Natural killer cell (primary cell): ENCODE measurements around the gene CACNA1D. TPM values are rescaled to one million over a fixed set of nuclear protein-coding genes. Genes with fewer than 3 reads are reported as not detected.

Experiments used
- ATAC-seq, 3 donors: fragments of 150-1000 bp in 2 of 3; fragments of 200-7000 bp in 1 of 3; cut with Tn5 transposase; 1 replicate in 1 of 3; 2 replicates in 2 of 3; pipeline ENCODE4 v1.10.0; 2021; ENCODE audit warnings: mild to moderate bottlenecking in 2 of 3, moderate library complexity in 2 of 3
- DNase-seq, 2 donors: peaks; one replicate each; pipeline versions ENCODE4 v3.0.0 to v3.0.0-alpha.2; 2013 to 2021; ENCODE audit warnings: mixed read lengths in 1 of 2
- H3K27ac ChIP-seq: one replicate; pipeline ENCODE4 v1.5.1; 2013; ENCODE audit warnings: mild to moderate bottlenecking, low read length
- H3K27me3 ChIP-seq: one replicate; pipeline ENCODE4 v1.6.1; 2013; ENCODE audit warnings: low read length; ENCODE audit not compliant: control insufficient read depth, insufficient read depth
- H3K36me3 ChIP-seq: one replicate; pipeline ENCODE4 v1.6.1; 2013; ENCODE audit warnings: low read length; ENCODE audit not compliant: control insufficient read depth, insufficient read depth
- H3K4me1 ChIP-seq: one replicate; pipeline ENCODE4 v1.6.1; 2013; ENCODE audit warnings: low read length; ENCODE audit not compliant: control insufficient read depth, insufficient read depth
- H3K4me3 ChIP-seq: one replicate; pipeline ENCODE4 v1.5.1; 2013; ENCODE audit warnings: low read length
- H3K9me3 ChIP-seq: one replicate; pipeline ENCODE4 v1.6.1; 2013; ENCODE audit warnings: low read length; ENCODE audit not compliant: control insufficient read depth, insufficient read depth
- H3K27ac Mint-ChIP-seq, 2 donors: one replicate each; pipeline ENCODE4 v1.8.0; 2022; ENCODE audit warnings: mild to moderate bottlenecking in 2 of 2, mixed read lengths in 2 of 2, moderate library complexity in 1 of 2
- H3K27me3 Mint-ChIP-seq, 2 donors: one replicate each; pipeline ENCODE4 v1.8.0; 2022; ENCODE audit warnings: low read depth in 2 of 2, mixed read lengths in 2 of 2
- H3K36me3 Mint-ChIP-seq: one replicate; pipeline ENCODE4 v1.8.0; 2022; ENCODE audit warnings: mixed read lengths
- H3K4me1 Mint-ChIP-seq, 2 donors: one replicate each; pipeline ENCODE4 v1.8.0; 2022; ENCODE audit warnings: mixed read lengths in 2 of 2
- H3K4me3 Mint-ChIP-seq: one replicate; pipeline ENCODE4 v1.8.0; 2022; ENCODE audit warnings: mild to moderate bottlenecking, moderate library complexity, mixed read lengths
- H3K9me3 Mint-ChIP-seq, 2 donors: one replicate each; pipeline ENCODE4 v1.8.0; 2022; ENCODE audit warnings: mixed read lengths in 2 of 2
- WGBS: methylation state at CpG from one replicate; pipeline ENCODE4 v1.1.7; 2013; ENCODE audit warnings: missing lambda C conversion rate; ENCODE audit not compliant: insufficient coverage; 5-methylcytosine and 5-hydroxymethylcytosine counted together
- intact Hi-C: fragments of 100-400 bp; cut with micrococcal nuclease; formaldehyde crosslinking; loops from one replicate; pipeline ENCODE4 v1.14.2; 2022
- total RNA-seq, 4 donors: library from RNA; stranded (reverse); fragments of 120-200 nt in 1 of 4; gene quantifications; one replicate each; pipeline versions ENCODE4 v1.2.3 to v1.2.4, GENCODE V29; 2013 to 2022
- TF ChIP-seq, protein P1 (sequence below): fragments of 200-600 bp; IDR thresholded peaks from one replicate; pipeline ENCODE4 v1.8.0; 2022; ENCODE audit warnings: antibody characterized with exemption

Gene CACNA1D
- total RNA-seq, 3 donors from 2014 or later (not counting 1 experiment from before 2014, with no cell fraction given) = 0.54 to 10.1 TPM; not detected in 1

DNA sequence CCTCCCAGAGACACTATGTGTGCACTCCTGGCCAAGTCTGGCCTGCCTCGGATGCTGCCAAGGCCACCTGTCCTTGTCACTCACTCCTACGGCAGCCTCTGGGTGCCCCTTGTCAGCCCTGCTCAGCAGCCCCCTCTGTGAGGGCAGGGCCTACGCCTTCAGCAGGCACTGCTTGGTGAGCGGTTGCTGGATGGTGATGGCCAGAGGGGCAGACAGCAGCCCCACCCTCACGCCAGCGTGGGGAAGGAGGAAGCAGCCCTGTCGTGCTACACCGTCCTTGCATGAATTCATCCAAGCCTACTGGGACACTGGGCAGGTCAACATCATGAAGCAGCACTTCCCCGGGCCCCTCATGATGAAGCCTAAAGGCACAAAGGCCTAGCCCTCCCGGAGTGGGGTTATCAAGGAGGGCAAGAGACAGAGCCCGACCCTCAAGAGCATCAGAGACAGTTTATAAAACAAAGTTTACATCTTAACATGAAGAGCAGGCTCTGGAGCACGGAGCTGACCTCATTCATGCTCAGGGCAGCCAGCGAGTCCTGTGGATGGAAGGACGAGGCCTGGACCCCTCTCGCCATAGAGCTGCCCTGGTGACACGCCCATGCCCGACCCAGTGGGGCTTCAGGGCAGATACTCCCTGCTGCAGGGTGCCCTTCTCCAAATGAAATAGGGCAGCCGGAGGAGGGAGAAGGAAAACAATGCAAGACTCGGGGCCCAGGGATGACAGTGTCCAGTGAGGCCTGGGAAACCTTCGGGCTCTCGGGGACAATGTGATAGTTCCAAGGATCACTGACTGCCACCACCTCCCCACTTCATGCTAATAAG, 326.6 kb downstream of the CACNA1D start:
- Histone ChIP-seq H3K4me3 (no peak overlapping the region), H3K9me3 (no peaks in the 10 kb centered on the region), H3K4me1 (no peaks in the 10 kb centered on the region), H3K36me3 (no peaks in the 10 kb centered on the region), H3K27ac (no peak overlapping the region), H3K27me3 (no peaks in the 10 kb centered on the region)
- H3K27me3 Mint-ChIP-seq = peaks cover 0 to 5% of the 10 kb centered on the region in 2 donors
- no peak overlapping the region for H3K27ac Mint-ChIP-seq
- intact Hi-C loops = no loop called here
- TF ChIP-seq, protein P1, sequence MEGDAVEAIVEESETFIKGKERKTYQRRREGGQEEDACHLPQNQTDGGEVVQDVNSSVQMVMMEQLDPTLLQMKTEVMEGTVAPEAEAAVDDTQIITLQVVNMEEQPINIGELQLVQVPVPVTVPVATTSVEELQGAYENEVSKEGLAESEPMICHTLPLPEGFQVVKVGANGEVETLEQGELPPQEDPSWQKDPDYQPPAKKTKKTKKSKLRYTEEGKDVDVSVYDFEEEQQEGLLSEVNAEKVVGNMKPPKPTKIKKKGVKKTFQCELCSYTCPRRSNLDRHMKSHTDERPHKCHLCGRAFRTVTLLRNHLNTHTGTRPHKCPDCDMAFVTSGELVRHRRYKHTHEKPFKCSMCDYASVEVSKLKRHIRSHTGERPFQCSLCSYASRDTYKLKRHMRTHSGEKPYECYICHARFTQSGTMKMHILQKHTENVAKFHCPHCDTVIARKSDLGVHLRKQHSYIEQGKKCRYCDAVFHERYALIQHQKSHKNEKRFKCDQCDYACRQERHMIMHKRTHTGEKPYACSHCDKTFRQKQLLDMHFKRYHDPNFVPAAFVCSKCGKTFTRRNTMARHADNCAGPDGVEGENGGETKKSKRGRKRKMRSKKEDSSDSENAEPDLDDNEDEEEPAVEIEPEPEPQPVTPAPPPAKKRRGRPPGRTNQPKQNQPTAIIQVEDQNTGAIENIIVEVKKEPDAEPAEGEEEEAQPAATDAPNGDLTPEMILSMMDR = no peak
- no peak overlapping the region for H3K4me3 Mint-ChIP-seq
- no peaks in the 10 kb centered on the region for H3K4me1 Mint-ChIP-seq
- no peaks in the 10 kb centered on the region for H3K36me3 Mint-ChIP-seq
- 84% methylated on average over 21 of the region's 21 CpGs for WGBS
- H3K9me3 Mint-ChIP-seq = no peaks in the 10 kb centered on the region
- ATAC-seq = no peak
- DNase-seq = no peak

DNA sequence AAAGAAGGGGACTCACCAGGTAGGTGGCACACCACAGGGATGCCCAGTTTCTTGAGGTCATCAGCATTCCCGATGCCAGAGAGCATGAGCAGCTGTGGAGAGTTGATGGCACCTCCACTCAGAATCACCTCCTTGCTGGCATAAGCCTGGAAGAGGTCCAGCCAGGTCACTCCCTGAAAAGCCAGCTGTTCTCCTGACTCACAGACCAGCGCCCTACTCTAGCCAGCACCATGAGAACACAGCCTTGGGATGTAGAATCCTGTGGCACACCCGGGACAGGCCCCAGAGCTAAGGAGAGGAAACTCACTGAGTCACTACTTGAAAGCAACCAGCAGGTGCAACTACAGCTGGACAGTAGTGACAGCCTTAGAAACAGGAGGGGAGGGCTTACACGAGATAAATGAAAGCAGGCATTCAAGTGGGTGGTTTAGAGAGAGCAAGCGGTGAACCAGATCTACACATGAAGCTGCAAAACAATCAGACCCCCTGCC, 327.3 kb downstream of the CACNA1D start:
- DNase-seq = no peak
- Mint-ChIP-seq H3K27me3 (peaks cover 0 to 8% of the 10 kb centered on the region in 2 donors), H3K36me3 (no peaks in the 10 kb centered on the region), H3K9me3 (no peaks in the 10 kb centered on the region), H3K4me3 (no peak overlapping the region), H3K4me1 (no peaks in the 10 kb centered on the region), H3K27ac (no peak overlapping the region)
- TF ChIP-seq, protein P1 = no peak
- Histone ChIP-seq H3K4me1 (no peaks in the 10 kb centered on the region), H3K36me3 (no peaks in the 10 kb centered on the region), H3K27ac (no peak overlapping the region), H3K9me3 (no peaks in the 10 kb centered on the region), H3K27me3 (no peaks in the 10 kb centered on the region), H3K4me3 (no peak overlapping the region)
- no peak for ATAC-seq
- 87% methylated on average over 5 of the region's 5 CpGs for WGBS
- intact Hi-C loops = no loop called here

DNA sequence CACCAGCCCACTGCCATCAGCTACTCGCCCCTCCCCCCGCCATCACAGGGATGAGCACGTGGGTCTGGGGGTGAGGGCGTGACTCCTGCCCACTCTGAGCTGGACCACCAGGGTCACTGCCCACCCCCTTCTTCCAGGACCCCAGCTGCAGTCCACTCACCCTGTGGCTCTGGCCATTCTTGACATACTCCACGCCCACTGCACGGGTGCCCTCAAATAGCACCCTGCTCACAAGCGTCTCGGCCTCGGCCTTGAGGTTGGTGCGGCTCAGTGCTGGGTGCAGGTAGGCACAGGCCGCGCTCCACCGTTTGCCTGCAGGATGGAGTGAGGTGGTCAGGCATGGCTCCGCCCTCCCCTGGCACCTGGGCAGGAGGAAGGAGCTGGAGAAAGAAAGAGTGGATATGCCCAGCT, 327.9 kb downstream of the CACNA1D start:
- WGBS = 91% methylated on average over 14 of the region's 14 CpGs
- no peak for ATAC-seq
- no peaks in the 10 kb centered on the region for H3K9me3 Mint-ChIP-seq

More for the DNA sequence above, 327.9 kb downstream of the CACNA1D start:
- Mint-ChIP-seq H3K4me3 (no peak overlapping the region), H3K36me3 (no peaks in the 10 kb centered on the region), H3K27me3 (peaks cover 0 to 8% of the 10 kb centered on the region in 2 donors), H3K4me1 (no peaks in the 10 kb centered on the region), H3K27ac (no peak overlapping the region)
- no peaks in the 10 kb centered on the region for H3K27me3 ChIP-seq
- no peak for DNase-seq
- H3K4me3 ChIP-seq = no peak overlapping the region
- H3K36me3 ChIP-seq = no peaks in the 10 kb centered on the region
- TF ChIP-seq, protein P1 = no peak
- no peaks in the 10 kb centered on the region for H3K4me1 ChIP-seq
- H3K9me3 ChIP-seq = no peaks in the 10 kb centered on the region
- no peak overlapping the region for H3K27ac ChIP-seq
- intact Hi-C loops = no loop called here
